ENCODE results near the gene RSRC1.

DNA sequence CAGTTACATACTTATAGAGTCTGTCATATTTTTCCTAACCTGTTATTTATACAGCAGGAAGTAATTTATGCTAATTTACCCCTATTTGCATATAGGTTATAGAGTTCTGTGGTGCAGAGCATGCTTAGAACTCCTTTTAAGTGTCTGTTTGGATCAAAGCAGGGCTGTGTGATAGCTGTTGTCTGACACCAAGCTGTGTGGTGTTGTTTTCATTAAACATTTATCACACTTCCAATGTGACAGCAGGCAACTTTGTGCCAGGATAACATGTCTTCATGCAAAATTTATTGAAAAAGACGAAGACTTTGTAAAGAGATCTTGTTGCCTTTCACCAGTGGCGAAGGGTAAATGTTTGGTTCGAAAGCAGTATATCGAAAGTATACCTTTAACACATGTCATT, 100.2 kb downstream of the RSRC1 start:
- TF ChIP-seq CTCF (IDR thresholded peaks at IDR 0.05): no peak
- TF ChIP-seq POLR2AphosphoS5 (IDR thresholded peaks at IDR 0.05): no peak
